Measurements from ENCODE around the gene ALOX15.

- TF ChIP-seq POLR2A (IDR thresholded peaks at IDR 0.05) (no peak), CTCF (IDR thresholded peaks at IDR 0.05) (no peak)
These were observed 40.2 kb downstream of the ALOX15 start for GRCh38 chr17:4601326-4601725.
